ENCODE results near the gene WFS1.

The WFS1 gene

GRCh38 chr4:6334203-6334887 lies 64.7 kb downstream of the WFS1 start:
- TF ChIP-seq CTCF (conservative IDR thresholded peaks at IDR 0.05; ENCODE audit: low read depth, low read length): no peak
- no peak overlapping the region for H3K4me3 ChIP-seq (ENCODE audit: low read length)
- no peak for DNase-seq (ENCODE audit: low read depth)

- no peak for DNase-seq (ENCODE audit: low read depth)
- no peak for TF ChIP-seq CTCF (conservative IDR thresholded peaks at IDR 0.05; ENCODE audit: low read depth, low read length)
- no peak overlapping the region for H3K4me3 ChIP-seq (ENCODE audit: low read length)
Observed at GRCh38 chr4:6335040-6335590, 65.5 kb downstream of the WFS1 start.

GRCh38 chr4:6336166-6336565 lies 66.5 kb downstream of the WFS1 start:
- no peak overlapping the region for H3K4me3 ChIP-seq (ENCODE audit: low read length)
- no peak for DNase-seq (ENCODE audit: low read depth)
- TF ChIP-seq CTCF (conservative IDR thresholded peaks at IDR 0.05; ENCODE audit: low read depth, low read length): no peak

GRCh38 chr4:6337331-6337935 lies 67.8 kb downstream of the WFS1 start:
- no peak for TF ChIP-seq CTCF (conservative IDR thresholded peaks at IDR 0.05; ENCODE audit: low read depth, low read length)
- DNase-seq (ENCODE audit: low read depth): no peak
- no peak overlapping the region for H3K4me3 ChIP-seq (ENCODE audit: low read length)

GRCh38 chr4:6338175-6338950 lies 68.7 kb downstream of the WFS1 start:
- TF ChIP-seq CTCF (conservative IDR thresholded peaks at IDR 0.05; ENCODE audit: low read depth, low read length): no peak
- no peak for DNase-seq (ENCODE audit: low read depth)
- no peak overlapping the region for H3K4me3 ChIP-seq (ENCODE audit: low read length)

- no peak for DNase-seq (ENCODE audit: low read depth)
- TF ChIP-seq CTCF (conservative IDR thresholded peaks at IDR 0.05; ENCODE audit: low read depth, low read length): no peak
- H3K4me3 ChIP-seq (ENCODE audit: low read length): no peak overlapping the region
Observed at GRCh38 chr4:6338951-6339817, 69.5 kb downstream of the WFS1 start.

All from retinal pigment epithelial cell (primary cell).